Erythroblast (primary cell): ENCODE results near the gene OGDH.

Source experiments
- GATA1 ChIP-seq: IDR thresholded peaks from 2 replicates; pipeline ENCODE4 v1.6.1; 2011; ENCODE audit warnings: low read depth, mild to moderate bottlenecking, control low read depth, low read length, moderate library complexity
- POLR2A ChIP-seq: IDR thresholded peaks from 2 replicates; pipeline ENCODE4 v1.6.1; 2011; ENCODE audit warnings: mild to moderate bottlenecking, low read length

DNA sequence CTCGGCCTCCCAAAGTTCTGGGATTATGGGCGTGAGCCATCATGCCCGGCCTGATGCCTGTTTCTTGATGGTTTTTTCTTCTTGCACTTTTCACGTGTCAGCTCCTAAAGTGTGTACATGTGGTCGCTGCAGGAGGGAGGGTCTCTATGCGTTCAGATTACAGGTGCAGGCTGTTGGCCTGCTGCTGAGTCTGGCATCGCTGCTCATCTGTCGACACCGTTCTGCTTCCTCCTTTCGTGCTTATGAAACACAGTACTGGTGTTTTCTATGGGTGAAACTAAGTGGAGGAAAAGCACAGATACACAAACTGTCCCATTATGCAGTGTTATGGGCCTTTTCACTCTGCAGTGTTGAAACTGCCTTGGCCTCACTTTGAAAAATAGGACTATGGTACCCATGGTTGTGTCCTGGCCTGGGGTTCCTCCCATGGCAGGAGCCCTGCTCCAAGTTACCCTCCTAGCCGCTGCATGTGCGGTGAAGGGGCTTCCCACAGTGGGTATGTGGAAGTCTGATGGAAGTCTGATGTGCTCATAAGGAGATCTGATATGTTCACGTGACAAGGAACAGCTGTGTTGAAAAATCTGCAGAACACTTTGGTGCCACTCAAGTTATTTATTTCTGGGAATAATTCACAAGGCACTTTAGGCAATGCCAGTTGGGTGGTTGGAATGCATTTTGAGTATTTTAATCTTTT, 23.5 kb downstream of the OGDH start:
- TF ChIP-seq POLR2A (no peak), GATA1 (no peak)
